ENCODE data around the gene SLC25A3. TPM values are rescaled to one million over a fixed set of nuclear protein-coding genes. Genes with fewer than 3 reads are reported as not detected.

Gene SLC25A3
- polyA plus RNA-seq, 1 of the 3 experiments (the other 2 are of a cell fraction), result 470 TPM

DNA sequence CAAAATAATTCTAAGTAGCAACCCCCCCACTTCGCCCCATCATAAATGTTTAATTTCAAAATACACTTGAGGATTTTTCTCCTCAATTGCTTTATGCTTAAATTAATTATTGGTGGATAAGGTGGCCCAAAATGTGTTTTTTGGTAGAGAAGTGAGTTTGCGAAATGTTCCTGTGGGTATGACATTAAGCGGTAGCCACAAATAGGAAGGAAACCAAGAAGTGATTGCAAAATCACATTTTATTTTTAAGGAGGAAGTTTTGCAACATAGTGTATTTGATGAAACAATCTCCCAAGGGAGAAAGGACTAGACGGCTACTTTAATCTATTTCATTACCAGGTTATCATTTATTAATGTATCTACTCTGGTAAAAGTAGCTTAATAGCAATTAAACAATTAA is 25.5 kb downstream of the SLC25A3 start:
- no peak overlapping the region for H3K4me2 ChIP-seq
- H4K20me1 ChIP-seq (ENCODE audit: insufficient read depth), result no peaks in the 10 kb centered on the region
- no peak overlapping the region for H2AFZ ChIP-seq (ENCODE audit: low read depth)
- H3K4me1 ChIP-seq (ENCODE audit: control insufficient read depth in 1 of 2, insufficient read depth in 2 of 2, low read depth in 1 of 2, low read length in 1 of 2), result no peaks in the 10 kb centered on the region
- ChIA-PET POLR2A (no interaction called here), CTCF (interaction anchor here (0.6 kb wide), 1 partner anchor 29 kb away, joined by 3 read pairs; no protein-coding TSS in a partner anchor)
- no peaks in the 10 kb centered on the region for H3K9me2 ChIP-seq
- no peak overlapping the region for H3K27ac ChIP-seq (ENCODE audit: low read depth in 2 of 2, low read length in 1 of 2)
- H3K9me3 ChIP-seq, result no peaks in the 10 kb centered on the region
- no peaks in the 10 kb centered on the region for H3K27me3 ChIP-seq (ENCODE audit: insufficient read depth)
- TF ChIP-seq POLR2AphosphoS5 (IDR thresholded peaks at IDR 0.05; ENCODE audit: low read depth, low read length) (no peak), PBX3 (IDR thresholded peaks at IDR 0.05) (no peak), IRF3 (IDR thresholded peaks at IDR 0.05; ENCODE audit: low read depth, low read length) (no peak), RAD21 (IDR thresholded peaks at IDR 0.05; ENCODE audit: low read length) (no peak), EZH2phosphoT487 (IDR thresholded peaks at IDR 0.05; ENCODE audit: borderline replicate concordance, low read depth) (no peak), FOXM1 (IDR thresholded peaks at IDR 0.05; ENCODE audit: low read depth) (no peak), ELF1 (IDR thresholded peaks at IDR 0.05) (no peak), NRF1 (IDR thresholded peaks at IDR 0.05; ENCODE audit: low read depth, low read length) (no peak), MAX (IDR thresholded peaks at IDR 0.05; ENCODE audit: low read depth) (no peak), EP300 (IDR thresholded peaks at IDR 0.05; ENCODE audit: borderline replicate concordance in 1 of 2, low read depth in 1 of 2, low read length in 1 of 2) (no peak), FOSL2 (IDR thresholded peaks at IDR 0.05; ENCODE audit: borderline replicate concordance, low read depth) (no peak), JUND (IDR thresholded peaks at IDR 0.05) (no peak)
- TF ChIP-seq, protein P1, sequence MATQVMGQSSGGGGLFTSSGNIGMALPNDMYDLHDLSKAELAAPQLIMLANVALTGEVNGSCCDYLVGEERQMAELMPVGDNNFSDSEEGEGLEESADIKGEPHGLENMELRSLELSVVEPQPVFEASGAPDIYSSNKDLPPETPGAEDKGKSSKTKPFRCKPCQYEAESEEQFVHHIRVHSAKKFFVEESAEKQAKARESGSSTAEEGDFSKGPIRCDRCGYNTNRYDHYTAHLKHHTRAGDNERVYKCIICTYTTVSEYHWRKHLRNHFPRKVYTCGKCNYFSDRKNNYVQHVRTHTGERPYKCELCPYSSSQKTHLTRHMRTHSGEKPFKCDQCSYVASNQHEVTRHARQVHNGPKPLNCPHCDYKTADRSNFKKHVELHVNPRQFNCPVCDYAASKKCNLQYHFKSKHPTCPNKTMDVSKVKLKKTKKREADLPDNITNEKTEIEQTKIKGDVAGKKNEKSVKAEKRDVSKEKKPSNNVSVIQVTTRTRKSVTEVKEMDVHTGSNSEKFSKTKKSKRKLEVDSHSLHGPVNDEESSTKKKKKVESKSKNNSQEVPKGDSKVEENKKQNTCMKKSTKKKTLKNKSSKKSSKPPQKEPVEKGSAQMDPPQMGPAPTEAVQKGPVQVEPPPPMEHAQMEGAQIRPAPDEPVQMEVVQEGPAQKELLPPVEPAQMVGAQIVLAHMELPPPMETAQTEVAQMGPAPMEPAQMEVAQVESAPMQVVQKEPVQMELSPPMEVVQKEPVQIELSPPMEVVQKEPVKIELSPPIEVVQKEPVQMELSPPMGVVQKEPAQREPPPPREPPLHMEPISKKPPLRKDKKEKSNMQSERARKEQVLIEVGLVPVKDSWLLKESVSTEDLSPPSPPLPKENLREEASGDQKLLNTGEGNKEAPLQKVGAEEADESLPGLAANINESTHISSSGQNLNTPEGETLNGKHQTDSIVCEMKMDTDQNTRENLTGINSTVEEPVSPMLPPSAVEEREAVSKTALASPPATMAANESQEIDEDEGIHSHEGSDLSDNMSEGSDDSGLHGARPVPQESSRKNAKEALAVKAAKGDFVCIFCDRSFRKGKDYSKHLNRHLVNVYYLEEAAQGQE (IDR thresholded peaks at IDR 0.05; ENCODE audit: low read depth, low read length), result no peak
- no peak for DNase-seq
- no peaks in the 10 kb centered on the region for H3F3A ChIP-seq (replicated peaks; ENCODE audit: insufficient read depth)
- peaks cover 0 to 22% of the 10 kb centered on the region in 2 experiments for H3K36me3 ChIP-seq (replicated peaks in 1 of 2; ENCODE audit: control insufficient read depth in 1 of 2, insufficient read depth in 2 of 2, low read length in 1 of 2)
- H3K4me3 ChIP-seq (ENCODE audit: low read depth in 2 of 2, low read length in 1 of 2), result no peak overlapping the region
- no peak overlapping the region for H3K9ac ChIP-seq
- 81% methylated on average over 4 of the region's 4 CpGs for WGBS (ENCODE audit: low lambda C conversion rate)
- peaks cover 33% of the 10 kb centered on the region for H3K79me2 ChIP-seq (ENCODE audit: insufficient read depth)

Data from SK-N-SH (cell line).